Mammary epithelial cell (primary cell): Measurements from ENCODE around the gene EMC9.
A peak's percentile ranks its signal among the peaks of the same experiment; 100 is the strongest.

Source experiments
- EZH2 ChIP-seq: IDR thresholded peaks from 2 replicates; pipeline ENCODE4 v1.6.1; 2012; ENCODE audit warnings: low read length, inconsistent platforms, borderline replicate concordance
- TF ChIP-seq, protein P1 (sequence below), 2 donors: IDR thresholded peaks in 1 of 2; conservative IDR thresholded peaks in 1 of 2; 2 replicates each; pipeline ENCODE4 v1.5.1; 2011 to 2012; ENCODE audit warnings: inconsistent platforms in 2 of 2, low read length in 2 of 2, mild to moderate bottlenecking in 2 of 2, control low read depth in 1 of 2, low read depth in 1 of 2; ENCODE audit not compliant: insufficient read depth in 1 of 2; ENCODE audit errors: extremely low read depth in 1 of 2

DNA sequence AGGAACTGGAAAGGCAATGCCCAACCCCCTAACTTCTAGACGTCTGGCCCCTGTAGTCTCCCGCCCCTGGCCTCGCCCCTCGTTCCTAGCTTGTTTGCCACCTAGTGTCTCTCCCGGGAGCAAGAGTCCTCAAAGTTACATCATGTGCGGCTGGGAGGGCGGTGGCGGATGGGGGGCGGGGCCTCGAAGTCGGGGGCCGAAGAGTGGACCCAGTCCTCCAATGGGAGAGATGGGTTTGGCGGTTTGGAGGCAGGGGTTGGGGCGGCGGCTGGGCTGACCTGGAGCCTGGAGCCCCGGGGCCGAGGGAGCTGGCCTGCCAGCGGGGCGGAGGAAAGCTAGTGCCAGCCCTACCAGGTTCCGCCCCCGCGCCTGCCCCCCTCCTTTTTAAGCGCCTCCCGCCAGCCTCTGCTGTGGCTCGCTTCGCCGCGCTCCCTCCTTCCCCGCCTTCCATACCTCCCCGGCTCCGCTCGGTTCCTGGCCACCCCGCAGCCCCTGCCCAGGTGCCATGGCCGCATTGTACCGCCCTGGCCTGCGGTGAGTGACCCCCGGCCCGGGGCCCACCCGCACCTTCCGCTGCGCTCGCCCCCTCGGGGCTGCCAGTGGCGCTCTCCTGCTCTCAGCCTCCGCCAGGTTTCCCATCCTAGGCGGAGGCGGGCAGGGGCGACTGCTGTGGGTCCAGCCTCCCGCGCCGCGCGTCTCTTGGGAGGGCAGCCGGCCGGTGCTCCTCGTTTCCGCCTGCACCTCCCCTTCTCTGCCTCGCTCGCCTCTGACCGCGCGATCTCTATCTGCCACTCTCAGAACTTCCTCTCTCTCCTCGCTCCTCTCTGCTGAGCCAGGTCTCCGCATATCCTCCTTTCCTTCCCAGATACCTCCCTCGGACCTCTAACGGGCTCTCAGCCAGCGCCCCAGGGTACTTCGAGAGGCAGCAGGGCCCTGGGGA, 47.2 kb downstream of the EMC9 start, which contains the start of gene PCK2:
- TF ChIP-seq, protein P1, sequence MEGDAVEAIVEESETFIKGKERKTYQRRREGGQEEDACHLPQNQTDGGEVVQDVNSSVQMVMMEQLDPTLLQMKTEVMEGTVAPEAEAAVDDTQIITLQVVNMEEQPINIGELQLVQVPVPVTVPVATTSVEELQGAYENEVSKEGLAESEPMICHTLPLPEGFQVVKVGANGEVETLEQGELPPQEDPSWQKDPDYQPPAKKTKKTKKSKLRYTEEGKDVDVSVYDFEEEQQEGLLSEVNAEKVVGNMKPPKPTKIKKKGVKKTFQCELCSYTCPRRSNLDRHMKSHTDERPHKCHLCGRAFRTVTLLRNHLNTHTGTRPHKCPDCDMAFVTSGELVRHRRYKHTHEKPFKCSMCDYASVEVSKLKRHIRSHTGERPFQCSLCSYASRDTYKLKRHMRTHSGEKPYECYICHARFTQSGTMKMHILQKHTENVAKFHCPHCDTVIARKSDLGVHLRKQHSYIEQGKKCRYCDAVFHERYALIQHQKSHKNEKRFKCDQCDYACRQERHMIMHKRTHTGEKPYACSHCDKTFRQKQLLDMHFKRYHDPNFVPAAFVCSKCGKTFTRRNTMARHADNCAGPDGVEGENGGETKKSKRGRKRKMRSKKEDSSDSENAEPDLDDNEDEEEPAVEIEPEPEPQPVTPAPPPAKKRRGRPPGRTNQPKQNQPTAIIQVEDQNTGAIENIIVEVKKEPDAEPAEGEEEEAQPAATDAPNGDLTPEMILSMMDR (conservative IDR thresholded peaks at IDR 0.05 in 1 of 2, IDR thresholded peaks at IDR 0.05 in 1 of 2; ENCODE audit: extremely low read depth in 1 of 2, insufficient read depth in 1 of 2, low read depth in 1 of 2, low read length in 2 of 2), result peak in 1 of 2 donors; percentile 6
- TF ChIP-seq EZH2, result no peak
